Loucy (cell line): ENCODE measurements around the gene RNF4.

Experiments
- CTCF ChIP-seq: fragments of 200-600 bp; sonication (generic); conservative IDR thresholded peaks from 2 replicates; pipeline ENCODE4 v1.5.1; 2014; ENCODE audit warnings: mild to moderate bottlenecking, antibody characterized with exemption, low read length
- EZH2phosphoT487 ChIP-seq: fragments of 200-600 bp; IDR thresholded peaks from 2 replicates; pipeline ENCODE4 v1.6.1; 2018; ENCODE audit warnings: antibody characterized with exemption, mild to moderate bottlenecking, moderate library complexity, borderline replicate concordance

- TF ChIP-seq CTCF (no peak), EZH2phosphoT487 (no peak)
Measured at GRCh38 chr4:2551118-2551517, 82.2 kb downstream of the RNF4 start.
